Measurements from ENCODE around the gene CTBS.

- TF ChIP-seq CTCF (IDR thresholded peaks at IDR 0.05; ENCODE audit: low read depth, low read length) (no peak), POLR2A (IDR thresholded peaks at IDR 0.05; ENCODE audit: extremely low read depth, insufficient read length) (no peak)
Measured at GRCh38 chr1:84506729-84507453, 67.3 kb downstream of the CTBS start.

Measured in NB4 (cell line).